Myocyte (in vitro differentiated cells): Measurements from ENCODE around the gene PCSK1N. TPM values are rescaled to one million over a fixed set of nuclear protein-coding genes. Genes with fewer than 3 reads are reported as not detected.
"Not testable (repeated sequence)": the region's sequence is repeated elsewhere in the genome, so short reads cannot be mapped to it uniquely, and the experiment has no call there.

Source experiments
- DNase-seq: peaks from one replicate; pipeline ENCODE4 v3.0.0-alpha.2; 2012; ENCODE audit warnings: low read depth
- polyA plus RNA-seq: library from polyadenylated mRNA; unstranded; fragments of >200 nt; gene quantifications from one replicate; pipeline ENCODE4 v1.2.1, GENCODE V29; 2012; ENCODE audit warnings: missing spikeins
- total RNA-seq: library from RNA; depleted of rRNA; stranded (reverse); fragments of >200 nt; gene quantifications from 2 replicates; pipeline ENCODE4 v1.2.3, GENCODE V29; 2014

The PCSK1N gene
- total RNA-seq = 1.8 and 5.4 TPM in 2 replicates
- polyA plus RNA-seq = 14.2 TPM

- DNase-seq = no peak
Observed at GRCh38 chrX:48835524-48836329, at the start of gene PCSK1N. Gene PCSK1N, minus strand, starts transcription at chrX:48835610. Its CDS starts 78 bp downstream, at chrX:48835532.

GRCh38 chrX:48883729-48884128 is 48.3 kb upstream of the PCSK1N start:
- DNase-seq = no peak

- DNase-seq = not testable (repeated sequence)
Observed at GRCh38 chrX:48876944-48877343, 41.5 kb upstream of the PCSK1N start.

- DNase-seq = not testable (repeated sequence)
Observed at GRCh38 chrX:48872017-48872416, 36.6 kb upstream of the PCSK1N start.

- DNase-seq = peak; percentile 49
Observed at GRCh38 chrX:48864210-48864609, 28.8 kb upstream of the PCSK1N start.

- peak; percentile 19 for DNase-seq
Observed at GRCh38 chrX:48854898-48855297, 19.5 kb upstream of the PCSK1N start.

GRCh38 chrX:48854121-48854804 is 18.9 kb upstream of the PCSK1N start:
- DNase-seq = not testable (repeated sequence)

GRCh38 chrX:48853494-48853893 is 18.1 kb upstream of the PCSK1N start:
- DNase-seq = not testable (repeated sequence)

- no peak for DNase-seq
Observed at GRCh38 chrX:48852857-48853256, 17.4 kb upstream of the PCSK1N start.

- no peak for DNase-seq
Observed at GRCh38 chrX:48848847-48849246, 13.4 kb upstream of the PCSK1N start.

- DNase-seq = no peak
Observed at GRCh38 chrX:48839686-48840085, 4.3 kb upstream of the PCSK1N start.

- no peak for DNase-seq
Observed at GRCh38 chrX:48834383-48834709, 1.1 kb downstream of the PCSK1N start.

GRCh38 chrX:48833542-48834138 is 1.8 kb downstream of the PCSK1N start:
- no peak for DNase-seq

- no peak for DNase-seq
Observed at GRCh38 chrX:48831909-48832291, 3.5 kb downstream of the PCSK1N start.

- no peak for DNase-seq
Observed at GRCh38 chrX:48831136-48831908, 4.1 kb downstream of the PCSK1N start.

GRCh38 chrX:48829016-48829735 is 6.2 kb downstream of the PCSK1N start:
- no peak for DNase-seq

GRCh38 chrX:48827654-48827968 is 7.8 kb downstream of the PCSK1N start:
- DNase-seq = no peak

GRCh38 chrX:48826876-48827653 is 8.3 kb downstream of the PCSK1N start:
- no peak for DNase-seq

GRCh38 chrX:48826135-48826875 is 9.1 kb downstream of the PCSK1N start, which contains the start of gene ERAS:
Gene ERAS, plus strand, starts transcription at chrX:48826513. Its CDS starts 2,611 bp downstream, at chrX:48829124.
- no peak for DNase-seq
